Keratinocyte (primary cell): ENCODE data around the gene TMA7B. TPM values are rescaled to one million over a fixed set of nuclear protein-coding genes. Genes with fewer than 3 reads are reported as not detected.
A peak's percentile ranks its signal among the peaks of the same experiment; 100 is the strongest.

Source experiments
- DNase-seq: peaks from one replicate; pipeline ENCODE4 v3.0.0-alpha.2; 2011; ENCODE audit warnings: low read depth, missing footprints, low spot score
- FAIRE-seq: peaks from 2 replicates; lab custom pipeline; 2011; peaks lifted over from hg19 to GRCh38; lab: Jason Lieb, UNC
- H2AFZ ChIP-seq: 2 replicates; pipeline ENCODE4 v1.6.0; 2012; ENCODE audit warnings: low read length, control low read depth, inconsistent platforms; ENCODE audit not compliant: control insufficient read depth
- H3K27ac ChIP-seq: 2 replicates; pipeline ENCODE4 v1.5.1; 2011; ENCODE audit warnings: low read length; ENCODE audit not compliant: control insufficient read depth, insufficient read depth
- H3K27me3 ChIP-seq: 3 replicates; pipeline ENCODE4 v1.6.0; 2011; ENCODE audit warnings: low read length; ENCODE audit not compliant: control insufficient read depth, insufficient read depth; ENCODE audit errors: extremely low read depth
- H3K36me3 ChIP-seq, 2 experiments: 2 replicates in 1 of 2; 3 replicates in 1 of 2; pipeline ENCODE4 v1.5.1; 2011; ENCODE audit warnings: low read length in 2 of 2, mild to moderate bottlenecking in 1 of 2; ENCODE audit not compliant: control insufficient read depth in 2 of 2, insufficient read depth in 2 of 2; ENCODE audit errors: extremely low read depth in 1 of 2
- H3K4me1 ChIP-seq: 3 replicates; pipeline ENCODE4 v1.5.1; 2011; ENCODE audit warnings: low read length; ENCODE audit not compliant: control insufficient read depth, insufficient read depth; ENCODE audit errors: extremely low read depth
- H3K4me2 ChIP-seq: 3 replicates; pipeline ENCODE4 v1.6.0; 2011; ENCODE audit warnings: low read depth, low read length; ENCODE audit not compliant: control insufficient read depth, insufficient read depth; ENCODE audit errors: extremely low read depth
- H3K4me3 ChIP-seq, 3 experiments: fragments of 200-600 bp in 1 of 3; sonication (generic) in 1 of 3; 2 replicates in 2 of 3; 3 replicates in 1 of 3; pipeline ENCODE4 v1.5.1; 2011 to 2016; ENCODE audit warnings: low read length in 3 of 3, mild to moderate bottlenecking in 3 of 3, control low read depth in 2 of 3, inconsistent platforms in 1 of 3, low read depth in 1 of 3, mixed read lengths in 1 of 3, mixed run types in 1 of 3, moderate library complexity in 1 of 3; ENCODE audit not compliant: control insufficient read depth in 2 of 3, insufficient read depth in 2 of 3; ENCODE audit errors: extremely low read depth in 1 of 3
- H3K79me2 ChIP-seq: 2 replicates; pipeline ENCODE4 v1.6.0; 2012; ENCODE audit warnings: low read length; ENCODE audit not compliant: control insufficient read depth, insufficient read depth
- H3K9ac ChIP-seq: 3 replicates; pipeline ENCODE4 v1.6.0; 2011; ENCODE audit warnings: low read length; ENCODE audit not compliant: control insufficient read depth, insufficient read depth; ENCODE audit errors: extremely low read depth
- H3K9me1 ChIP-seq: 3 replicates; pipeline ENCODE4 v1.6.0; 2011; ENCODE audit warnings: low read length; ENCODE audit not compliant: control insufficient read depth, insufficient read depth; ENCODE audit errors: extremely low read depth
- H3K9me3 ChIP-seq: 2 replicates; pipeline ENCODE4 v1.5.1; 2012; ENCODE audit warnings: low read depth, low read length; ENCODE audit not compliant: control insufficient read depth
- H4K20me1 ChIP-seq: 3 replicates; pipeline ENCODE4 v1.6.0; 2011; ENCODE audit warnings: low read length; ENCODE audit not compliant: control insufficient read depth, insufficient read depth; ENCODE audit errors: extremely low read depth
- CTCF ChIP-seq, 3 experiments: IDR thresholded peaks in 1 of 3; conservative IDR thresholded peaks in 1 of 3; optimal IDR thresholded peaks in 1 of 3; 2 replicates in 2 of 3; 3 replicates in 1 of 3; pipeline versions ENCODE3 to v1.5.1; 2011; ENCODE audit warnings: low read length in 3 of 3, mild to moderate bottlenecking in 3 of 3, moderate library complexity in 2 of 3, control low read depth in 1 of 3, inconsistent platforms in 1 of 3; ENCODE audit not compliant: insufficient read depth in 2 of 3; ENCODE audit errors: extremely low read depth in 1 of 3
- EZH2 ChIP-seq: IDR thresholded peaks from one replicate; pipeline ENCODE4 v1.6.1; 2012; ENCODE audit warnings: inconsistent platforms, mild to moderate bottlenecking, low read length, moderate library complexity
- dilution Hi-C: fragments of 300-500 bp; cut with MboI; formaldehyde crosslinking; loops from one replicate; pipeline ENCODE4 v1.7.0; 2020; ENCODE audit warnings: low sequenced_read_pairs; ENCODE audit not compliant: extremely low pct_ligation_motif_present
- polyA plus RNA-seq, 5 experiments: library from polyadenylated mRNA; depleted of rRNA in 3 of 5; stranded (reverse) in 3 of 5; stranded (forward) in 1 of 5; unstranded in 1 of 5; fragments of >200 nt; gene quantifications; 1 replicate in 1 of 5; 2 replicates in 3 of 5; 3 replicates in 1 of 5; pipeline versions ENCODE4 v1.2.1 to v1.2.3, GENCODE V29; 2011 to 2012; ENCODE audit warnings: missing spikeins in 2 of 5, low read depth in 1 of 5, low replicate concordance in 1 of 5

The TMA7B gene
- polyA plus RNA-seq, 1 donor (not counting 4 experiments of a cell fraction or from before 2014, with no cell fraction given): not detected

- Histone ChIP-seq H3K4me1 (peaks cover 55% of the 10 kb centered on the region), H3K79me2 (peaks cover 54% of the 10 kb centered on the region), H3K9ac (peak overlapping the region; percentile 92), H3K36me3 (peaks cover 3 to 29% of the 10 kb centered on the region in 2 experiments), H3K27me3 (no peaks in the 10 kb centered on the region), H3K4me3 (peak overlapping the region; percentile 68 to 90 (median 80)), H3K9me1 (peaks cover 13% of the 10 kb centered on the region), H2AFZ (peak overlapping the region; percentile 5), H4K20me1 (peaks cover 14% of the 10 kb centered on the region), H3K4me2 (peak overlapping the region; percentile 98), H3K9me3 (no peaks in the 10 kb centered on the region), H3K27ac (peak overlapping the region; percentile 85)
- dilution Hi-C loops: no loop called here
- no peak for FAIRE-seq
- TF ChIP-seq EZH2 (no peak), CTCF (optimal IDR thresholded peaks at IDR 0.05 in 1 of 3, IDR thresholded peaks at IDR 0.05 in 1 of 3, conservative IDR thresholded peaks at IDR 0.05 in 1 of 3; ENCODE audit: extremely low read depth in 1 of 3, insufficient read depth in 2 of 3, low read length in 3 of 3) (no peak)
- DNase-seq: no peak
Observed at GRCh38 chr22:39995393-39996252, 35.4 kb downstream of the TMA7B start.

- Histone ChIP-seq H3K4me3 (peak overlapping the region; percentile 68 to 90 (median 80)), H3K79me2 (peaks cover 59% of the 10 kb centered on the region), H3K27ac (peak overlapping the region; percentile 85), H2AFZ (no peak overlapping the region), H3K4me2 (peak overlapping the region; percentile 98), H3K9me3 (no peaks in the 10 kb centered on the region), H3K27me3 (no peaks in the 10 kb centered on the region), H3K9ac (peak overlapping the region; percentile 92), H3K36me3 (peaks cover 3 to 30% of the 10 kb centered on the region in 2 experiments), H3K9me1 (peaks cover 13% of the 10 kb centered on the region), H3K4me1 (peaks cover 66% of the 10 kb centered on the region), H4K20me1 (peaks cover 14% of the 10 kb centered on the region)
- FAIRE-seq (peak; percentile 53), DNase-seq (no peak)
- dilution Hi-C loops: no loop called here
- no peak for TF ChIP-seq CTCF (optimal IDR thresholded peaks at IDR 0.05 in 1 of 3, IDR thresholded peaks at IDR 0.05 in 1 of 3, conservative IDR thresholded peaks at IDR 0.05 in 1 of 3; ENCODE audit: extremely low read depth in 1 of 3, insufficient read depth in 2 of 3, low read length in 3 of 3)
- no peak for TF ChIP-seq EZH2
Observed at GRCh38 chr22:39996732-39997131, 36.5 kb downstream of the TMA7B start.
